Measurements from ENCODE around the gene TOM1L2. TPM values are rescaled to one million over a fixed set of nuclear protein-coding genes. Genes with fewer than 3 reads are reported as not detected.

TOM1L2 gene
- total RNA-seq, 1 experiment from 2014 or later: 45.2 TPM

- TF ChIP-seq CTCF (IDR thresholded peaks at IDR 0.05) (no peak), POLR2AphosphoS5 (IDR thresholded peaks at IDR 0.05; ENCODE audit: low read depth, low read length) (no peak), TCF7L2 (IDR thresholded peaks at IDR 0.05; ENCODE audit: low read depth, low read length) (no peak), SIN3A (IDR thresholded peaks at IDR 0.05; ENCODE audit: borderline replicate concordance, insufficient read depth, low read depth, low read length) (no peak), REST (IDR thresholded peaks at IDR 0.05; ENCODE audit: insufficient read depth in 1 of 2, low read depth in 2 of 2, low read length in 1 of 2) (no peak)
- ChIA-PET CTCF (no interaction called here), POLR2A (interaction anchor here (0.6 kb wide), 1 partner anchor 292 kb away, joined by 17 read pairs; no protein-coding TSS in a partner anchor)
- intact Hi-C loops (cut with micrococcal nuclease; ENCODE audit: unreplicated experiment): no loop called here
- DNase-seq (ENCODE audit: low read depth, low spot score): no peak
- H3K4me1 ChIP-seq (ENCODE audit: control insufficient read depth, insufficient read depth, low read length): no peaks in the 10 kb centered on the region
- no peaks in the 10 kb centered on the region for H3K36me3 ChIP-seq (ENCODE audit: control insufficient read depth, insufficient read depth, low read length)
- H3K27ac ChIP-seq (ENCODE audit: low read length): no peak overlapping the region
- H3K9me3 ChIP-seq (ENCODE audit: control insufficient read depth, insufficient read depth, low read depth, low read length): no peaks in the 10 kb centered on the region
- no peaks in the 10 kb centered on the region for H3K27me3 ChIP-seq (ENCODE audit: control insufficient read depth, insufficient read depth, low read length)
- no peak overlapping the region for H3K4me3 ChIP-seq (ENCODE audit: low read depth in 2 of 2, low read length in 2 of 2)
- BruUV-seq (replicated peaks): no TSS peak
- no peak for ATAC-seq
- in situ Hi-C loops (cut with HindIII; ENCODE audit: low pct_unique_long_range_greater_than_20kb, low sequenced_read_pairs): no loop called here
These were observed 94.5 kb downstream of the TOM1L2 start for GRCh38 chr17:17877529-17878358.

GRCh38 chr17:17876959-17877528 is 95.2 kb downstream of the TOM1L2 start:
- ATAC-seq (no peak), DNase-seq (ENCODE audit: low read depth, low spot score) (no peak)
- no TSS peak for BruUV-seq (replicated peaks)
- Histone ChIP-seq H3K27me3 (ENCODE audit: control insufficient read depth, insufficient read depth, low read length) (no peaks in the 10 kb centered on the region), H3K4me1 (ENCODE audit: control insufficient read depth, insufficient read depth, low read length) (no peaks in the 10 kb centered on the region), H3K36me3 (ENCODE audit: control insufficient read depth, insufficient read depth, low read length) (no peaks in the 10 kb centered on the region), H3K27ac (ENCODE audit: low read length) (no peak overlapping the region), H3K4me3 (ENCODE audit: low read depth in 2 of 2, low read length in 2 of 2) (no peak overlapping the region), H3K9me3 (ENCODE audit: control insufficient read depth, insufficient read depth, low read depth, low read length) (no peaks in the 10 kb centered on the region)
- in situ Hi-C loops (cut with HindIII; ENCODE audit: low pct_unique_long_range_greater_than_20kb, low sequenced_read_pairs): no loop called here
- ChIA-PET POLR2A (no interaction called here), CTCF (no interaction called here)
- no peak for TF ChIP-seq CTCF (IDR thresholded peaks at IDR 0.05)
- no peak for TF ChIP-seq REST (IDR thresholded peaks at IDR 0.05; ENCODE audit: insufficient read depth in 1 of 2, low read depth in 2 of 2, low read length in 1 of 2)
- no peak for TF ChIP-seq SIN3A (IDR thresholded peaks at IDR 0.05; ENCODE audit: borderline replicate concordance, insufficient read depth, low read depth, low read length)
- TF ChIP-seq POLR2AphosphoS5 (IDR thresholded peaks at IDR 0.05; ENCODE audit: low read depth, low read length): no peak
- TF ChIP-seq TCF7L2 (IDR thresholded peaks at IDR 0.05; ENCODE audit: low read depth, low read length): no peak
- intact Hi-C loops (cut with micrococcal nuclease; ENCODE audit: unreplicated experiment): no loop called here

Measured in Panc1 (cell line).